GM12878 (cell line): Measurements from ENCODE around the gene PRKCZ. TPM values are rescaled to one million over a fixed set of nuclear protein-coding genes. Genes with fewer than 3 reads are reported as not detected.

ENCODE experiments used
- ATAC-seq: fragments of 200-7000 bp; cut with Tn5 transposase; 3 replicates; pipeline ENCODE4 v1.9.1; 2020; ENCODE audit warnings: mild to moderate bottlenecking, moderate library complexity
- BruUV-seq: library from RNA; stranded (reverse); fragments of 400-500 nt; replicated peaks from 2 replicates; lab custom pipeline; 2021; lab: Mats Ljungman, UMichigan
- CTCF ChIA-PET: fragments of 300-600 bp; sonication (Branson Sonifier 250); formaldehyde crosslinking; extraction: SDS; loops from one replicate; lab custom pipeline; 2021; ENCODE audit warnings: inconsistent platforms; lab: Yijun Ruan, JAX
- POLR2A ChIA-PET: fragments of 350-600 bp; formaldehyde crosslinking; extraction: SDS; loops from one replicate; lab custom pipeline; 2021; ENCODE audit warnings: inconsistent platforms; lab: Charles Lee
- RAD21 ChIA-PET: fragments of 300-600 bp; sonication (Branson Sonifier 250); formaldehyde crosslinking; loops from one replicate; lab custom pipeline; 2023; ENCODE audit warnings: antibody characterized with exemption; ENCODE audit not compliant: unreplicated experiment; lab: Charles Lee
- SMC1A ChIA-PET: fragments of 300-600 bp; sonication (Branson Sonifier 250); formaldehyde crosslinking; loops from one replicate; lab custom pipeline; 2023; ENCODE audit not compliant: unreplicated experiment, uncharacterized antibody; lab: Charles Lee
- DNase-seq: peaks from one replicate; pipeline ENCODE4 v3.0.0-alpha.2; 2011; ENCODE audit warnings: low read depth, low spot score
- FAIRE-seq: peaks from 3 replicates; lab custom pipeline; 2011; peaks lifted over from hg19 to GRCh38; lab: Jason Lieb, UNC
- H2AFZ ChIP-seq: 2 replicates; pipeline ENCODE4 v1.6.0; 2011; ENCODE audit warnings: low read depth, low read length, control low read depth; ENCODE audit not compliant: control insufficient read depth
- H3K27ac ChIP-seq: 2 replicates; pipeline ENCODE4 v1.5.1; 2011; ENCODE audit warnings: control low read depth; ENCODE audit not compliant: control insufficient read depth, insufficient read depth
- H3K27me3 ChIP-seq, 2 experiments: replicated peaks in 1 of 2; 2 replicates each; pipeline versions ENCODE4 v1.6.0 to v1.6.1; 2011; ENCODE audit warnings: low read length in 1 of 2; ENCODE audit not compliant: control insufficient read depth in 2 of 2, insufficient read depth in 2 of 2
- H3K36me3 ChIP-seq, 2 experiments: 2 replicates each; pipeline ENCODE4 v1.5.1; 2011; ENCODE audit warnings: low read length in 1 of 2; ENCODE audit not compliant: control insufficient read depth in 2 of 2, insufficient read depth in 2 of 2
- H3K4me1 ChIP-seq: 2 replicates; pipeline ENCODE4 v1.6.1; 2011; ENCODE audit warnings: mild to moderate bottlenecking, low read length, moderate library complexity, mixed read lengths; ENCODE audit not compliant: control insufficient read depth, insufficient read depth
- H3K4me2 ChIP-seq: 2 replicates; pipeline ENCODE4 v1.6.0; 2011; ENCODE audit warnings: control low read depth; ENCODE audit not compliant: control insufficient read depth, insufficient read depth
- H3K4me3 ChIP-seq: fragments of 200-600 bp; sonication (generic); 2 replicates; pipeline ENCODE4 v1.5.1; 2016
- H3K79me2 ChIP-seq: 2 replicates; pipeline ENCODE4 v1.6.0; 2011; ENCODE audit warnings: low read length; ENCODE audit not compliant: control insufficient read depth, insufficient read depth
- H3K9ac ChIP-seq: 2 replicates; pipeline ENCODE4 v1.8.0; 2011; ENCODE audit warnings: low read length, control low read depth, mixed read lengths; ENCODE audit not compliant: control insufficient read depth, insufficient read depth
- H3K9me3 ChIP-seq: replicated peaks from 3 replicates; pipeline ENCODE4 v1.5.1; 2011; ENCODE audit warnings: mild to moderate bottlenecking, low read length; ENCODE audit not compliant: control insufficient read depth, insufficient read depth
- H4K20me1 ChIP-seq: 2 replicates; pipeline ENCODE4 v1.6.0; 2011; ENCODE audit not compliant: control insufficient read depth, insufficient read depth
- CBFB ChIP-seq: IDR thresholded peaks from 2 replicates; pipeline ENCODE4 v1.6.1; 2016; ENCODE audit warnings: antibody characterized with exemption, low read depth
- CREM ChIP-seq: IDR thresholded peaks from 2 replicates; pipeline ENCODE4 v1.6.1; 2014; ENCODE audit warnings: antibody characterized with exemption, low read depth
- EZH2 ChIP-seq: IDR thresholded peaks from 2 replicates; pipeline ENCODE4 v1.6.1; 2012; ENCODE audit warnings: low read depth, mild to moderate bottlenecking, control low read depth, inconsistent platforms, low read length, borderline replicate concordance; ENCODE audit not compliant: control insufficient read depth
- MEF2A ChIP-seq: IDR thresholded peaks from 2 replicates; pipeline ENCODE4 v1.6.1; 2011; ENCODE audit warnings: low read depth, mild to moderate bottlenecking, low read length, moderate library complexity; ENCODE audit not compliant: insufficient read depth
- MXI1 ChIP-seq: fragments of 150-350 bp; IDR thresholded peaks from 2 replicates; pipeline ENCODE4 v1.6.1; 2011; ENCODE audit warnings: low read depth, mild to moderate bottlenecking, inconsistent platforms, low read length, improper control_type of control experiment
- PBX3 ChIP-seq: IDR thresholded peaks from 2 replicates; pipeline ENCODE4 v1.6.1; 2011; ENCODE audit warnings: mild to moderate bottlenecking, low read depth, low read length, moderate library complexity; ENCODE audit not compliant: insufficient replicate concordance
- RELB ChIP-seq: fragments of 450-650 bp; IDR thresholded peaks from 2 replicates; pipeline ENCODE4 v1.6.1; 2017; ENCODE audit warnings: low read depth, mild to moderate bottlenecking, moderate library complexity
- SIN3A ChIP-seq: IDR thresholded peaks from 2 replicates; pipeline ENCODE4 v1.6.1; 2012; ENCODE audit warnings: low read depth, low read length, improper control_type of control experiment
- STAT1 ChIP-seq: fragments of 450-650 bp; conservative IDR thresholded peaks from 2 replicates; pipeline ENCODE4 v1.6.1; 2014; ENCODE audit warnings: antibody characterized with exemption, mild to moderate bottlenecking
- USF2 ChIP-seq: IDR thresholded peaks from 2 replicates; pipeline ENCODE4 v1.6.1; 2011; ENCODE audit warnings: low read depth, low read length, improper control_type of control experiment, borderline replicate concordance
- ZBTB33 ChIP-seq: fragments of 450-650 bp; IDR thresholded peaks from 2 replicates; pipeline ENCODE4 v1.6.1; 2017; ENCODE audit warnings: mild to moderate bottlenecking
- WGBS: methylation state at CpG from one replicate; pipeline ENCODE4 v1.1.6; 2016; ENCODE audit warnings: low lambda C conversion rate; ENCODE audit not compliant: insufficient replicate concordance, insufficient coverage; ENCODE audit errors: missing lambda C conversion rate; 5-methylcytosine and 5-hydroxymethylcytosine counted together
- in situ Hi-C: fragments of 300-500 bp; cut with MboI; formaldehyde crosslinking; loops from 9 replicates; pipeline ENCODE4 v1.14.3; 2018; ENCODE audit warnings: mixed read lengths
- intact Hi-C: fragments of 100-400 bp; cut with micrococcal nuclease; formaldehyde crosslinking; loops from one replicate; pipeline ENCODE4 v1.14.2; 2022; ENCODE audit not compliant: unreplicated experiment
- polyA plus RNA-seq, 11 experiments: library from polyadenylated mRNA; depleted of rRNA in 4 of 11; unstranded in 6 of 11; stranded (reverse) in 5 of 11; fragments of >200 nt; fragmentation: Nextera tagmentation in 4 of 11; fragmentation: Illumina TruSeq in 1 of 11; extraction: Ambion mirVana in 4 of 11; extraction: Trizol in 1 of 11; gene quantifications; 1 replicate in 1 of 11; 2 replicates in 10 of 11; pipeline versions ENCODE4 v1.2.1 to v1.2.3, GENCODE V29; 2011 to 2016; ENCODE audit warnings: inconsistent platforms in 2 of 11, missing spikeins in 2 of 11, low read depth in 1 of 11
- total RNA-seq, 4 experiments: library from RNA; depleted of rRNA in 3 of 4; stranded (reverse); fragments of >200 nt in 3 of 4; fragmentation: Illumina TruSeq in 1 of 4; extraction: Trizol in 1 of 4; gene quantifications; 2 replicates each; pipeline versions ENCODE4 v1.2.1 to v1.2.3, GENCODE V29; 2013 to 2021

The PRKCZ gene
- total and polyA plus RNA-seq, 10 of the 15 experiments (the other 5 are each of a cell fraction or from before 2014, with no cell fraction given) = 0.05 to 1.9 (median 0.64) TPM; not detected in 1

GRCh38 chr1:2102753-2103152, 52.5 kb downstream of the PRKCZ start:
- Histone ChIP-seq H3K9me3 (no peaks in the 10 kb centered on the region; the same call in 2 of the 3 replicates), H3K4me3 (no peak overlapping the region), H3K36me3 (no peaks in the 10 kb centered on the region), H3K4me2 (no peak overlapping the region), H3K79me2 (no peaks in the 10 kb centered on the region), H2AFZ (no peak overlapping the region), H3K27ac (no peak overlapping the region), H4K20me1 (no peaks in the 10 kb centered on the region), H3K4me1 (no peaks in the 10 kb centered on the region), H3K27me3 (no peaks in the 10 kb centered on the region), H3K9ac (no peak overlapping the region)
- no peak for DNase-seq
- no peak for FAIRE-seq
- WGBS = 84% methylated on average over 12 of the region's 12 CpGs
- no peak for ATAC-seq
- CTCF ChIA-PET = no interaction called here
- RAD21 ChIA-PET = no interaction called here
- in situ Hi-C loops = no loop called here
- no TSS peak for BruUV-seq
- POLR2A ChIA-PET = no interaction called here
- TF ChIP-seq RELB = no peak
- TF ChIP-seq MEF2A = no peak
- TF ChIP-seq USF2 = no peak
- intact Hi-C loops = no loop called here
- SMC1A ChIA-PET = no interaction called here

GRCh38 chr1:2103266-2103900, 53.2 kb downstream of the PRKCZ start:
- no TSS peak for BruUV-seq
- intact Hi-C loops (no loop called here), in situ Hi-C loops (no loop called here)
- Histone ChIP-seq H4K20me1 (no peaks in the 10 kb centered on the region), H3K9ac (no peak overlapping the region), H3K9me3 (no peaks in the 10 kb centered on the region), H3K27me3 (no peaks in the 10 kb centered on the region), H3K4me2 (no peak overlapping the region), H3K27ac (no peak overlapping the region), H3K4me1 (no peaks in the 10 kb centered on the region), H3K79me2 (no peaks in the 10 kb centered on the region), H2AFZ (no peak overlapping the region), H3K36me3 (no peaks in the 10 kb centered on the region), H3K4me3 (no peak overlapping the region)
- ChIA-PET POLR2A (no interaction called here), CTCF (no interaction called here), RAD21 (no interaction called here), SMC1A (no interaction called here)
- ATAC-seq (no peak), FAIRE-seq (no peak), DNase-seq (no peak)
- WGBS = 88% methylated on average over 25 of the region's 25 CpGs
- no peak for TF ChIP-seq EZH2
- TF ChIP-seq CREM = no peak
- no peak for TF ChIP-seq PBX3
- no peak for TF ChIP-seq ZBTB33
- TF ChIP-seq MXI1 = no peak
- no peak for TF ChIP-seq SIN3A
- TF ChIP-seq CBFB = no peak
- no peak for TF ChIP-seq STAT1
